ENCODE measurements around the gene TADA3. TPM values are rescaled to one million over a fixed set of nuclear protein-coding genes. Genes with fewer than 3 reads are reported as not detected.

Gene TADA3
- total and polyA plus RNA-seq, 9 of the 15 experiments (the other 6 are each of a cell fraction or from before 2014, with no cell fraction given): 4.1 to 110 (median 74.8) TPM

DNA sequence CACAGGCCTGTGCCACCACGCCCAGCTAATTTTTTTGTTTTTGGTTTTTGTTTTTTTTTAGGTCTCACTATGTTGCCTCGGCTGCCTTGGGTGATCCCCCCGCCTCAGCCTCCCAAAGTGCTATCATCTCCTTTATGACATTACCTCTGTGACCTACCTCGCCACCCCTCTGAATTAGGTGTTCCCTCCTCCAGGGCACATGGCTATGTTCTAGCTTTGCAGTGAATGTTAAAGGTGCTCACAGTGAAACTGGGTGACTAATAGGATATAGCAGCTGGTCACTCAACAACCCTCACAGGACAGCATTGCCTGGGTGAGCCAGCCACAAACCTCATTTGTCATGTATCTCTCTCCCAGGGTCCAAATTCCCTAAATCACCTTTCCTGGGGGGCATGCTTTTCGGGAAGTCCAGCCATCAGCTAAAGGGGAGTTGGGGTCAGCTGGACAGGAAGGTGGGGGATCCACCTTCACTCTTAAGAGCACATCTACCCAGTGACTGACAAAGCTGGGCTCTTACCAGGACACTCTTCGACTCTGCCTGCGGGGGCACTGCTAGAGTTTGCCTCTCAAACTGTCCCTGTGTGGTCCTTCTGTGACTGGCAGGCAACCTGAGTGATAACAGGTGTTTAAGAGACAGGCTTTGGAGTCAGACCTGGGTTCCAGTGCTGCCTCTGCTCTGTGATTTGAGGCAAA, 16.2 kb upstream of the TADA3 start (continued):
- TF ChIP-seq, protein P1, sequence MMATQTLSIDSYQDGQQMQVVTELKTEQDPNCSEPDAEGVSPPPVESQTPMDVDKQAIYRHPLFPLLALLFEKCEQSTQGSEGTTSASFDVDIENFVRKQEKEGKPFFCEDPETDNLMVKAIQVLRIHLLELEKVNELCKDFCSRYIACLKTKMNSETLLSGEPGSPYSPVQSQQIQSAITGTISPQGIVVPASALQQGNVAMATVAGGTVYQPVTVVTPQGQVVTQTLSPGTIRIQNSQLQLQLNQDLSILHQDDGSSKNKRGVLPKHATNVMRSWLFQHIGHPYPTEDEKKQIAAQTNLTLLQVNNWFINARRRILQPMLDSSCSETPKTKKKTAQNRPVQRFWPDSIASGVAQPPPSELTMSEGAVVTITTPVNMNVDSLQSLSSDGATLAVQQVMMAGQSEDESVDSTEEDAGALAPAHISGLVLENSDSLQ (IDR thresholded peaks at IDR 0.05): peak; percentile 58; the same call in 1 of the 2 replicates
- TF ChIP-seq GABPA (tag; conservative IDR thresholded peaks at IDR 0.05; ENCODE audit: low read depth): no peak
- TF ChIP-seq RBFOX2 (IDR thresholded peaks at IDR 0.05; ENCODE audit: low read depth, low read length): 0 out of 2 replicates have a peak, but pooled peaks have one; percentile 7
- TF ChIP-seq POLR2A (conservative IDR thresholded peaks at IDR 0.05): 0 out of 2 replicates have a peak, but pooled peaks have one; percentile 39
- TF ChIP-seq POLR2B (IDR thresholded peaks at IDR 0.05; ENCODE audit: low read depth, partially characterized antibody): peak; percentile 55
- TF ChIP-seq, protein P2, sequence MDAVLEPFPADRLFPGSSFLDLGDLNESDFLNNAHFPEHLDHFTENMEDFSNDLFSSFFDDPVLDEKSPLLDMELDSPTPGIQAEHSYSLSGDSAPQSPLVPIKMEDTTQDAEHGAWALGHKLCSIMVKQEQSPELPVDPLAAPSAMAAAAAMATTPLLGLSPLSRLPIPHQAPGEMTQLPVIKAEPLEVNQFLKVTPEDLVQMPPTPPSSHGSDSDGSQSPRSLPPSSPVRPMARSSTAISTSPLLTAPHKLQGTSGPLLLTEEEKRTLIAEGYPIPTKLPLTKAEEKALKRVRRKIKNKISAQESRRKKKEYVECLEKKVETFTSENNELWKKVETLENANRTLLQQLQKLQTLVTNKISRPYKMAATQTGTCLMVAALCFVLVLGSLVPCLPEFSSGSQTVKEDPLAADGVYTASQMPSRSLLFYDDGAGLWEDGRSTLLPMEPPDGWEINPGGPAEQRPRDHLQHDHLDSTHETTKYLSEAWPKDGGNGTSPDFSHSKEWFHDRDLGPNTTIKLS (IDR thresholded peaks at IDR 0.05; ENCODE audit: borderline replicate concordance, low read depth): no peak
- 0 out of 2 replicates have a peak, but pooled peaks have one; percentile 28 for TF ChIP-seq SUPT5H (IDR thresholded peaks at IDR 0.05)
- TF ChIP-seq, protein P3, sequence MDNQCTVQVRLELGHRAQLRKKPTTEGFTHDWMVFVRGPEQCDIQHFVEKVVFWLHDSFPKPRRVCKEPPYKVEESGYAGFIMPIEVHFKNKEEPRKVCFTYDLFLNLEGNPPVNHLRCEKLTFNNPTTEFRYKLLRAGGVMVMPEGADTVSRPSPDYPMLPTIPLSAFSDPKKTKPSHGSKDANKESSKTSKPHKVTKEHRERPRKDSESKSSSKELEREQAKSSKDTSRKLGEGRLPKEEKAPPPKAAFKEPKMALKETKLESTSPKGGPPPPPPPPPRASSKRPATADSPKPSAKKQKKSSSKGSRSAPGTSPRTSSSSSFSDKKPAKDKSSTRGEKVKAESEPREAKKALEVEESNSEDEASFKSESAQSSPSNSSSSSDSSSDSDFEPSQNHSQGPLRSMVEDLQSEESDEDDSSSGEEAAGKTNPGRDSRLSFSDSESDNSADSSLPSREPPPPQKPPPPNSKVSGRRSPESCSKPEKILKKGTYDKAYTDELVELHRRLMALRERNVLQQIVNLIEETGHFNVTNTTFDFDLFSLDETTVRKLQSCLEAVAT (IDR thresholded peaks at IDR 0.05): no peak
- no peak for TF ChIP-seq ZNF174 (CRISPR knock-in tag; IDR thresholded peaks at IDR 0.05)
- no peak for TF ChIP-seq SRF (CRISPR knock-in tag; IDR thresholded peaks at IDR 0.05)
- no peak for TF ChIP-seq ZFX (CRISPR knock-in tag; IDR thresholded peaks at IDR 0.05)
- TF ChIP-seq, protein P4, sequence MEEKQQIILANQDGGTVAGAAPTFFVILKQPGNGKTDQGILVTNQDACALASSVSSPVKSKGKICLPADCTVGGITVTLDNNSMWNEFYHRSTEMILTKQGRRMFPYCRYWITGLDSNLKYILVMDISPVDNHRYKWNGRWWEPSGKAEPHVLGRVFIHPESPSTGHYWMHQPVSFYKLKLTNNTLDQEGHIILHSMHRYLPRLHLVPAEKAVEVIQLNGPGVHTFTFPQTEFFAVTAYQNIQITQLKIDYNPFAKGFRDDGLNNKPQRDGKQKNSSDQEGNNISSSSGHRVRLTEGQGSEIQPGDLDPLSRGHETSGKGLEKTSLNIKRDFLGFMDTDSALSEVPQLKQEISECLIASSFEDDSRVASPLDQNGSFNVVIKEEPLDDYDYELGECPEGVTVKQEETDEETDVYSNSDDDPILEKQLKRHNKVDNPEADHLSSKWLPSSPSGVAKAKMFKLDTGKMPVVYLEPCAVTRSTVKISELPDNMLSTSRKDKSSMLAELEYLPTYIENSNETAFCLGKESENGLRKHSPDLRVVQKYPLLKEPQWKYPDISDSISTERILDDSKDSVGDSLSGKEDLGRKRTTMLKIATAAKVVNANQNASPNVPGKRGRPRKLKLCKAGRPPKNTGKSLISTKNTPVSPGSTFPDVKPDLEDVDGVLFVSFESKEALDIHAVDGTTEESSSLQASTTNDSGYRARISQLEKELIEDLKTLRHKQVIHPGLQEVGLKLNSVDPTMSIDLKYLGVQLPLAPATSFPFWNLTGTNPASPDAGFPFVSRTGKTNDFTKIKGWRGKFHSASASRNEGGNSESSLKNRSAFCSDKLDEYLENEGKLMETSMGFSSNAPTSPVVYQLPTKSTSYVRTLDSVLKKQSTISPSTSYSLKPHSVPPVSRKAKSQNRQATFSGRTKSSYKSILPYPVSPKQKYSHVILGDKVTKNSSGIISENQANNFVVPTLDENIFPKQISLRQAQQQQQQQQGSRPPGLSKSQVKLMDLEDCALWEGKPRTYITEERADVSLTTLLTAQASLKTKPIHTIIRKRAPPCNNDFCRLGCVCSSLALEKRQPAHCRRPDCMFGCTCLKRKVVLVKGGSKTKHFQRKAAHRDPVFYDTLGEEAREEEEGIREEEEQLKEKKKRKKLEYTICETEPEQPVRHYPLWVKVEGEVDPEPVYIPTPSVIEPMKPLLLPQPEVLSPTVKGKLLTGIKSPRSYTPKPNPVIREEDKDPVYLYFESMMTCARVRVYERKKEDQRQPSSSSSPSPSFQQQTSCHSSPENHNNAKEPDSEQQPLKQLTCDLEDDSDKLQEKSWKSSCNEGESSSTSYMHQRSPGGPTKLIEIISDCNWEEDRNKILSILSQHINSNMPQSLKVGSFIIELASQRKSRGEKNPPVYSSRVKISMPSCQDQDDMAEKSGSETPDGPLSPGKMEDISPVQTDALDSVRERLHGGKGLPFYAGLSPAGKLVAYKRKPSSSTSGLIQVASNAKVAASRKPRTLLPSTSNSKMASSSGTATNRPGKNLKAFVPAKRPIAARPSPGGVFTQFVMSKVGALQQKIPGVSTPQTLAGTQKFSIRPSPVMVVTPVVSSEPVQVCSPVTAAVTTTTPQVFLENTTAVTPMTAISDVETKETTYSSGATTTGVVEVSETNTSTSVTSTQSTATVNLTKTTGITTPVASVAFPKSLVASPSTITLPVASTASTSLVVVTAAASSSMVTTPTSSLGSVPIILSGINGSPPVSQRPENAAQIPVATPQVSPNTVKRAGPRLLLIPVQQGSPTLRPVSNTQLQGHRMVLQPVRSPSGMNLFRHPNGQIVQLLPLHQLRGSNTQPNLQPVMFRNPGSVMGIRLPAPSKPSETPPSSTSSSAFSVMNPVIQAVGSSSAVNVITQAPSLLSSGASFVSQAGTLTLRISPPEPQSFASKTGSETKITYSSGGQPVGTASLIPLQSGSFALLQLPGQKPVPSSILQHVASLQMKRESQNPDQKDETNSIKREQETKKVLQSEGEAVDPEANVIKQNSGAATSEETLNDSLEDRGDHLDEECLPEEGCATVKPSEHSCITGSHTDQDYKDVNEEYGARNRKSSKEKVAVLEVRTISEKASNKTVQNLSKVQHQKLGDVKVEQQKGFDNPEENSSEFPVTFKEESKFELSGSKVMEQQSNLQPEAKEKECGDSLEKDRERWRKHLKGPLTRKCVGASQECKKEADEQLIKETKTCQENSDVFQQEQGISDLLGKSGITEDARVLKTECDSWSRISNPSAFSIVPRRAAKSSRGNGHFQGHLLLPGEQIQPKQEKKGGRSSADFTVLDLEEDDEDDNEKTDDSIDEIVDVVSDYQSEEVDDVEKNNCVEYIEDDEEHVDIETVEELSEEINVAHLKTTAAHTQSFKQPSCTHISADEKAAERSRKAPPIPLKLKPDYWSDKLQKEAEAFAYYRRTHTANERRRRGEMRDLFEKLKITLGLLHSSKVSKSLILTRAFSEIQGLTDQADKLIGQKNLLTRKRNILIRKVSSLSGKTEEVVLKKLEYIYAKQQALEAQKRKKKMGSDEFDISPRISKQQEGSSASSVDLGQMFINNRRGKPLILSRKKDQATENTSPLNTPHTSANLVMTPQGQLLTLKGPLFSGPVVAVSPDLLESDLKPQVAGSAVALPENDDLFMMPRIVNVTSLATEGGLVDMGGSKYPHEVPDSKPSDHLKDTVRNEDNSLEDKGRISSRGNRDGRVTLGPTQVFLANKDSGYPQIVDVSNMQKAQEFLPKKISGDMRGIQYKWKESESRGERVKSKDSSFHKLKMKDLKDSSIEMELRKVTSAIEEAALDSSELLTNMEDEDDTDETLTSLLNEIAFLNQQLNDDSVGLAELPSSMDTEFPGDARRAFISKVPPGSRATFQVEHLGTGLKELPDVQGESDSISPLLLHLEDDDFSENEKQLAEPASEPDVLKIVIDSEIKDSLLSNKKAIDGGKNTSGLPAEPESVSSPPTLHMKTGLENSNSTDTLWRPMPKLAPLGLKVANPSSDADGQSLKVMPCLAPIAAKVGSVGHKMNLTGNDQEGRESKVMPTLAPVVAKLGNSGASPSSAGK (IDR thresholded peaks at IDR 0.05): no peak

All from K562 (cell line).